GM18499 (cell line): ENCODE data around the gene UBE2I.

Experiments
- ATAC-seq: cut with Tn5 transposase; IDR thresholded peaks from one replicate; pipeline ENCODE4 v1.9.1; 2021; ENCODE audit warnings: moderate number of reproducible peaks; ENCODE audit not compliant: insufficient read depth, unreplicated experiment

UBE2I gene

GRCh38 chr16:1354815-1355540, 45.5 kb downstream of the UBE2I start:
- no peak for ATAC-seq

- no peak for ATAC-seq
Observed at GRCh38 chr16:1355591-1355990, 46.2 kb downstream of the UBE2I start.

- ATAC-seq = no peak
Observed at GRCh38 chr16:1356061-1356900, 46.8 kb downstream of the UBE2I start.

- ATAC-seq = no peak
Observed at GRCh38 chr16:1357906-1358566, 48.6 kb downstream of the UBE2I start.

GRCh38 chr16:1361685-1362360, 52.4 kb downstream of the UBE2I start:
- no peak for ATAC-seq

GRCh38 chr16:1362807-1363206, 53.4 kb downstream of the UBE2I start:
- ATAC-seq = no peak

- no peak for ATAC-seq
Observed at GRCh38 chr16:1363501-1364041, 54.1 kb downstream of the UBE2I start.

GRCh38 chr16:1364510-1364909, 55.1 kb downstream of the UBE2I start:
- no peak for ATAC-seq

- ATAC-seq = no peak
Observed at GRCh38 chr16:1366060-1366711, 56.8 kb downstream of the UBE2I start.

GRCh38 chr16:1366712-1367299, 57.4 kb downstream of the UBE2I start:
- no peak for ATAC-seq

GRCh38 chr16:1367486-1368174, 58.2 kb downstream of the UBE2I start:
- ATAC-seq = no peak

- ATAC-seq = no peak
Observed at GRCh38 chr16:1371054-1371978, 61.9 kb downstream of the UBE2I start.

GRCh38 chr16:1372292-1372950, 63.0 kb downstream of the UBE2I start:
- ATAC-seq = no peak

- ATAC-seq = no peak
Observed at GRCh38 chr16:1374418-1375297, 65.2 kb downstream of the UBE2I start.

- ATAC-seq = no peak
Observed at GRCh38 chr16:1375298-1375640, 65.8 kb downstream of the UBE2I start.

GRCh38 chr16:1375741-1376410, 66.4 kb downstream of the UBE2I start:
- no peak for ATAC-seq
